ENCODE results near the gene ACSS1.

Gene ACSS1

DNA sequence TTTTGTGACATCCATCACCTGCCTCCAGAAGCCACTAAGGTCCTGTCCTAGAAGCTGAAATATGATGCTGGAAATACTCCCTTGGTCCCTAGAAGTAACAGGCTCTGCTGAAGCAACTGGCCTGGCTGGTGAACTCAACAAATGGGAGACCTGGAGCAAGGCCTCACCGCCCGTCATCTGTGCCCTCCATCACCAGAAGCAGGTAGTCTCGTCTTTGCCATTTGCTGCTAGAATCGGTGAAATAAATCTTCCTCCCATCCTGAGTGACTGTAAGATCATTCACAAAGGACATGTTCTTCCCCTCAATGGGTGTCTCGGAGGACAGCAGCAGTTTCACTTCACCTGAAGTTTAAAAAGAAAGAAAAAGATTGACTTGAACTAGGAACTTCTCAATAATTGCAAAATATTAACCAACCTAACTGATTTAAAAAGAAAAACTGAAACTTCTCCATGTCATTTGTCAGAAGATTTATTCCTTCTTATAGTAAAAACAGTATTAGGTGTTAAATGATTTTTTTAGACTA is 87.8 kb downstream of the ACSS1 start:
- DNase-seq: no peak

DNA sequence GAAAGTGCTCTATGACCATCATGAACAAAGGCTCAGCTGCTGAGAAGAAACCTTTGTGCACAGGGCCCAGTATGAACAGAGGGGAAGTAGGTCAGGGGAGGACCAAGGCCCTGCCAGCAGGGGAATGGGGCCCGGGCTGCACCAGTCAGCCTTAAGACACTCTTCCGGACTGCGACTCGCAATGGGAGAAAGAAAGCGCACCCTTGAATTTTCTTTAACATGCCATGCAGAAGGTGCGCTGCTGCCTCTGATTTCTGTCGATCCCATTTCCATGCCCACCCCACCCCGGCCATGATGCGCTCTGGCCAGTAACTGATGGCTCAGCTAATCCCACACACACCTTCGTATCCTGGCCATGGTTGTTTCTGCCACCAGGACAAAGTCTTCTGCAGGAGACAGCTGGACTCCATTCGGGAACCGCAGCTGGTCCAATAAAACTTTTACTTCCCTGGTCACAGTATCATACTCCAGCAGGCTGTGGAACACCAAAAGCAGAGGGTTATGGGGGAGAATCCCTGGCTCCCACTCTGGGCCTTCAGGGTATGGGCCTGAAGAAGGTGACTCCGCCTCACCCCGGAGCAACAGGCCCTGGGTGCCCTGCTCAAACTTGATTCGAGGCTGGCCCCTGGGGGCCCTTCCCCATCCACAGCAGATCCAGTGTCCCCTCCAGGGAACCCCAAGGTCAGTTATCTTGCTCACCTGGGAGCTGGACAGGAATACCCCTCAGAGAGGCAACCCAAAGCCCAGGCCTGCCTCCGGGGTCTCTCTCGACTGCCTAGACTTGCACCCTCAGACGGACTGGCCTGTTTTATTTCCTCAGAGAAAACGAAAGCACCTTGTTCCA is 88.5 kb downstream of the ACSS1 start:
- no peak for DNase-seq

DNA sequence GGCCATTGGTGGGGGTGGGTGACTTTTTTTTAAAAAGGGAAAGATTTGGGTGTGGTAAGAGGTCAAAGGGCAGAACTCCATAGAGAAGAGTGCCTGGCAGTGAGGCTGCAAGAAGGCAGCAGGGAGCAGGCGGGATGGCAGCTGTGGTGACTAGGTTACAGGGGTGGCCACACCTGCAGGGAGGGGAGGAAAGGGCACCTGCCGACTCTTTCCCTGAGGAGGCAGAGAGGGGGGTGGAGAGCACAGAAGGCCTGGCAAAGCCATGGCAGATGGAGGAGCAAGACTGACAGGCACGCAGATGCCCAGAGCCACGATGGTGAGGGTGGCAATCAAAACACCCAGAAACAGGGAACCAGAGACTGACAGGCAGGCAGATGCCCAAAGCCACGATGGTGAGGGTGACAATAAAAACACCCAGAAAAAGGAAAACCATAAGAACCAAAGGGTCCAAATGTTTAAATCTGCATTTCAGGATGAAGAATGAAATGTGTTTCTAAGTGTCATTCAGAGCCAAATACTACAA is 89.6 kb downstream of the ACSS1 start:
- DNase-seq: no peak

GRCh38 chr20:24966317-24967012 is 91.5 kb downstream of the ACSS1 start:
- no peak for DNase-seq

- DNase-seq: no peak
Measured at GRCh38 chr20:24965065-24965919, 92.6 kb downstream of the ACSS1 start.

DNA sequence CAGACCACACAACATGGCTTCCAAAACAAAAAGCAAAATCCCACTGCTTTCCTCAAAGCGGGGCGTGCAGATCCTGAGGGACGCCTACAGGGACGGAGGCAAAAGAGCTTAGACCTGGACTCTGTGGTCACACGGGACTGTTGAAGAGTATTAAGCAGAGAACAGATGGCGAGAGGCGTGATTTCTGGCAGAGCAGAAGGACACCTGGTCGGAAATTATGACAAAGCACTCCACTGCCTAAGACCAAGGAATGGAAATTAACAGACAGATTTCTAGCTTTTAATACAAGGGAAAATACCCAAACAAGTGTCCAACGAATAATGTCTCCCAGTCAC is 93.5 kb downstream of the ACSS1 start:
- no peak for DNase-seq

DNA sequence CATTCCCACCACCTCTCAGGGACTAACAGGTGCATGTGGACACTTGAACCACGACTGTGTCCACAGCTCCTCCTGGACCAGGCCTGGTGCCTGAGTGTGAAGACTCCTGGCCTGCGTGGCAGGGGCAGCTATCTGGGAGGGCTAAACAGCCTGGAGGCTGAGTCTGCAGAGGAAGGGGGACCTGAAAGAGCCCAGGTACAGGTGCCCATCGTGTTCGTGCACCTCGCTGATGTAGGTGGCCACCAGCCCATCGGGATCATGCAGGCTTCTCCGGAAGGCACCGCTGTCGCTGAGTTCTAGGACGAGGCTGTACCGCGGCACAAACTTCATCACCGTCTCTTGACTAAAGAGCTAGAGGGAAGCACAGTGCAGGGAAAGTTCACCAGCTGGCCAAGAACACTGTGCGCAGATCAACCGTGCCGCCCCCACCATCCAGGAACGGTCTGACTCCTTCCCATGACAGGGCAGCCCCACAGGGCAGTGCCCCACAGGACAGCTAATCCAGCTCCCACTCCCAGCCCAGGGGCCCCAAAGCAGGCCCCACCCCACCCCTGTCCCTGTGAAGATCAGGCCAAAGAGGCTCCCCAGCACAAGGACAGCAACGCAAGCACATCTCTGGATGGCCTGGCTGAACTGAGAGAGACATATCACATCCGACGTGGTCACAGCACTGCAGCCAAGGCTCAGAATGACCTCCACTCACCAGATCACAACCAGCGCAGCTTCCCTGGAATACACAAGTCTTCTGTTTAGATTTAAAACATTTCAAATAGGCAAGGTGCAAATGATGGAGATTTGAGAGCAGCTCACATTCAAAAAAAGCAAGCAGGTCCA is 94.0 kb downstream of the ACSS1 start:
- DNase-seq: no peak

DNA sequence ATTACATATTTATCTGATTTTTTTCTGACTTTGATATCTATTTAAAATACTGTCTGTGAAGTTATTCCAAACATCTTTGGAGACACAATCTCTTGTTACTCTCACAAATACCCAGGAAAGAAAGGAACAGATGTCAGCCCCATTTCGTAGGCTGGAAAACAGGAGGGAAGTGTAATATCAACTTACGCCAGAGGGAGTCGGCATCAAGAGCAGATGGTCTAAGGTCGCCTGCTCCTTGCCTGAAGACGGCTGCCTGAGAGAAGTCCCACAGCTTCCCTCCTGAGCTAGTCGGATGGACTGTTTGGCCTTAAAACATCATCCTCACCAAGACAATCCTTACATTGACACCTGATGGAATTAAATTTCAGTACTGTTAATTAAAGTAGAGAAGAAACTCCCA is 95.4 kb downstream of the ACSS1 start:
- no peak for DNase-seq

GRCh38 chr20:24962182-24962492 is 95.8 kb downstream of the ACSS1 start:
- no peak for DNase-seq

DNA sequence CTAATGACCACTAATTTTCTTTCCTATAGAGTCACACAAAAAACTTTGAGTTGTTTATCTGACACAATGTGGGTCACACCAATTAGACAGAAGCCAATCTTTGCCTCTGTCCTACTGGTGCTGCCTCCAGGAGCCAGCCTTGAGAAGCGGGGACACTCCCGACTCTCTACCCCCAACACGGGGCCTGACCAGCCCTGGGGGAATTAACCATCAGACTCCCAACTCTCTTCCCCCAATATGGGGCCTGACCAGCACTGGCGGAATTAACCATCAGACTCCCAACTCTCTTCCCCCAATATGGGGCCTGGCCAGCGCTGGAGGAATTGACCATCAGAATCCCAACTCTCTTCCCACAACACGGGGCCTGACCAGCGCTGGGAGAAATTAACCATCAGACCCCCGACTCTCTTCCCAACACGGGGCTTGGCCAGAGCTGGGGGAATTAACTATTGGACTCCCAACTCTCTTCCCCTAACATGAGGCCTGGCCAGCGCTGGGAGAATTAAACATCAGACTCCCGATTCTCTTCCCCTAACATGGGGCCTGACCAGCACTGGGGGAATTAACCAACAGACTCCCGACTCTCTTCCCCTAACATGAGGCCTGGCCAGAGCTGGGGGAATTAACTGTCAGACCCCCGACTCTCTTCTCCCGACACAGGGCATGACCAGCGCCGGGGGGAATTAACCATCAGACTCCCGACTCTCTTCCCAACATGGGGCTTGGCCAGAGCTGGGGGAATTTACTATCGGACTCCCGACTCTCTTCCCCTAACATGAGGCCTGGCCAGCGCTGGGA is 96.4 kb downstream of the ACSS1 start:
- no peak for DNase-seq

DNA sequence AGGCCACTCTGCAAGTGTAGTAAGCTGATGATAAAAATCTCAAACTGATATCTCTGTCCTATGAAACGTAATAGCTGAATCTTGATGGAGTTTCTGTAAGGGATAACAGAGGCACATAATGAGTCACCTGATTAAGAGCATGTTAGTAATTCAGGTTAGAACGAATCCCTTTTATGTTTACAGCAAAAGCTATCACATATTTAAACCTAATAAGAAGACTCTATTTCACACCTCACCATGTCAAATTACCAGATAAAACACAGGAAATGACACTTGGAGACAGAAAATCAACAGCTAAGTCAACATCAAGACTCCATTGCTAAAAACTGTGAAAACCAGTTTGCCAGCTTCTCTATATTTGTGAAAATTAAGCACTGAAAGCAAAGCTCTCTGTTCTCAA is 97.1 kb downstream of the ACSS1 start:
- DNase-seq: no peak

DNA sequence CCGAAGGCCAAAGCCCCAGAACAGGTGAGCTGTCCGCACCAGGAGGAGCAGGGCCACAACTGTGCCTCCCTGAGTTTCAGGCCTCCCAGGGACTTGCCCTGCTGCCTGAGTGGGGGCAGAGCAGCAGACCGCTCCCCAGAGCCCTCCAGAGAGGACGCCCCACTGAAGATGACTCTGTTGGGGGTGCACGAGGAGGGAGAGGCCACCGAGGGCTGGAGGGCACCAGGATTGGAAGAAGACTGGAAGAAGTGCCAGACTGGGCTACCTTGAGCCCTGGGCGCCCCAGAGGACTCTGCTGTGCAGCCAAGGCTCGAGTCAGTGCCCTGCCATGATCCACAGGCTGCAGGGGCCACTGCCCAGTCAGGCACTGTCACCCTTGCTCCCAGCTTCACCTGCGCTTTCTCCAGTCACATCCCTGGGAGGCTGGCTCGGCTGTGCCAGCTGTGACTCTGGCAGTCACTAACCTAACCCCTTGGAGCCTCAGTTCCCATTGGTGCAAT is 97.6 kb downstream of the ACSS1 start:
- DNase-seq: no peak

DNA sequence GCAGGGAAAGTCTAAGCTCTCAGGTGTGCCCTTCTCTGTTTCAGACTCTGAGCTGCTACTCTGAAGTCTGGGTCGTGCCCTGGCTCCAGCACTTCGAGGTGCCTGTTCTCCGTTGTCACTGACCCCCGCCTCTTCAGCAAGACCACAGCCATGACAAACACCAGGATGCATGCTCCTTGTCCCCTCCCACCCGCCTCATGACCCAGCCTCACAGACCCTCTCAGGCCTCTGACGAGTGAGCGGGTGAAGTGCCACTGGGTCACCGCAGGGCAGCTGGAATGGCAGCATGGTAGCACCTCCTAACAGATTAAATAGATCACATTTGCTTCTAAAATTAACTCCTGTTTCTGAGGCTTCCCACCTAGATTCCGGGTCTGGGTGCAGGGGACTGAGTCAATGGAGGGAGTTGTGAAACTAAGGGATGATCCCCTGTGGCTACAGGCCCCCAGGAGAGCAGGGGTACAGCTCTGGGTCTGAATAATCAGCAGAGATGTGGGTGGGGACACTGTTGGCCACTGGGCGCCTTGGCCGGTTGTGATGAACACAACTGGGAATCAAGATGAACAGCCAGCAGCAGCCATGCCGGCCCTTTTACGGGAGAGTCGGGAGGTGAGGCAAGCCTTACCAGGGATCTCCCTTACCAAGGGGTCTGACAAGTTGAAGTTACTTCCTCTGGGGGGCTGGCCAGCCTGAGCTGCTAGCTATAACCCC is 98.2 kb downstream of the ACSS1 start:
- DNase-seq: no peak

DNA sequence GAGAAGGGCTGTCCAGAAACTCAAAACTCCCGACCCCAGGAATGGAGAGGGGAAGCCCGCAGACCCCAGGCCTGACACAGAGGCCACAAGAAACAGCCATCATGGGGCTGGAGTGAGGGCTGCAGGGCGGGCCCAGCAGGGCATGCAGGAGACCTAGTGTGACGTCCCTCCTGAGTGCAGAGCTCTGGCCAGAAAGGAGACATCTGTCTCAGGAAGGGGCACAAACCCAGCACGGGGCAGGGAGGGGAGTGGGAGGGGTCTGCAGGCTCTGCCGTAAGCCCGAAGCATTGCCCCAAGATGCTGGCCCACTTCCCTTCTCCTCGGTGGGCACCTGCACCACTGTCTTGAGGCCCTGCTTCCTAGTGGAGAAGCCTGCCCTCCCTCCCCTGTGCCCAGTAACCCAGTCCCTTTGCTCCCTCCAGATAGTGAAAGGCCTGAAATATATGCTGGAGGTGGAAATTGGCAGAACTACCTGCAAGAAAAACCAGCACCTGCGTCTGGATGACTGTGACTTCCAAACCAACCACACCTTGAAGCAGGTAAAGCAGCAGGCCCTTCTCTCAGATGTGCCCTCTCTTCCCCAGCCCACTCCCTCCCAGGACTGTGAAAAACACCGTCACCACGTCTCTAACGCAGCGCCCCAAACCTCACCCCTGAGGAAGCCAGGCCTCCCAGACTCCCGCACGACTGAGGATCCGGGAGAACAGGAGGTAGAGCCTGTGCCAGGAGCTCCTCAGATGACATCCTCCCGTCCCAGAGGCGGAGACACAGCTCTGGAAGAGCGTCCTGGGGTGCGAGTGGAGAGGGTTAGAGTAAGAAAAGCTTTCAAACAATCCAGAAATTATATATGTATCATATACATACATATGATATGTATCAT is 99.2 kb downstream of the ACSS1 start:
- DNase-seq: no peak

- DNase-seq: no peak
Measured at GRCh38 chr20:24957326-24958016, 100.5 kb downstream of the ACSS1 start.
